ENCODE measurements around the gene TECTA. TPM values are rescaled to one million over a fixed set of nuclear protein-coding genes. Genes with fewer than 3 reads are reported as not detected.

The TECTA gene
- total and polyA plus RNA-seq, 4 donors: 2.1 to 5.5 (median 3.8) TPM

Other genes with a start within 250 kb of the TECTA start
- gene TBCEL, start 77.1 kb upstream of the TECTA start, total RNA-seq: 10 to 100 TPM; 43.0 to 49.0 TPM
- gene TBCEL, start 77.1 kb upstream of the TECTA start, polyA plus RNA-seq (ENCODE audit: insufficient read length in 2 of 2): 10 to 100 TPM; 11.5 to 14.4 TPM
- gene SC5D, start 191.5 kb downstream of the TECTA start, total RNA-seq: 100 to 1,000 TPM in 1 of 2 donors, 10 to 100 TPM in 1; 47.4 to 162 TPM
- 100 to 1,000 TPM; 121 to 151 TPM for gene SC5D, start 191.5 kb downstream of the TECTA start, polyA plus RNA-seq (ENCODE audit: insufficient read length in 2 of 2)